GM12878 (cell line): ENCODE measurements around the gene TCF20. TPM values are rescaled to one million over a fixed set of nuclear protein-coding genes. Genes with fewer than 3 reads are reported as not detected.

ENCODE experiments used
- ATAC-seq: fragments of 200-7000 bp; cut with Tn5 transposase; 3 replicates; pipeline ENCODE4 v1.9.1; 2020; ENCODE audit warnings: mild to moderate bottlenecking, moderate library complexity
- BruUV-seq: library from RNA; stranded (reverse); fragments of 400-500 nt; replicated peaks from 2 replicates; lab custom pipeline; 2021; lab: Mats Ljungman, UMichigan
- CTCF ChIA-PET: fragments of 300-600 bp; sonication (Branson Sonifier 250); formaldehyde crosslinking; extraction: SDS; loops from one replicate; lab custom pipeline; 2021; ENCODE audit warnings: inconsistent platforms; lab: Yijun Ruan, JAX
- POLR2A ChIA-PET: fragments of 350-600 bp; formaldehyde crosslinking; extraction: SDS; loops from one replicate; lab custom pipeline; 2021; ENCODE audit warnings: inconsistent platforms; lab: Charles Lee
- RAD21 ChIA-PET: fragments of 300-600 bp; sonication (Branson Sonifier 250); formaldehyde crosslinking; loops from one replicate; lab custom pipeline; 2023; ENCODE audit warnings: antibody characterized with exemption; ENCODE audit not compliant: unreplicated experiment; lab: Charles Lee
- SMC1A ChIA-PET: fragments of 300-600 bp; sonication (Branson Sonifier 250); formaldehyde crosslinking; loops from one replicate; lab custom pipeline; 2023; ENCODE audit not compliant: unreplicated experiment, uncharacterized antibody; lab: Charles Lee
- DNase-seq: peaks from one replicate; pipeline ENCODE4 v3.0.0-alpha.2; 2011; ENCODE audit warnings: low read depth, low spot score
- FAIRE-seq: peaks from 3 replicates; lab custom pipeline; 2011; peaks lifted over from hg19 to GRCh38; lab: Jason Lieb, UNC
- H2AFZ ChIP-seq: 2 replicates; pipeline ENCODE4 v1.6.0; 2011; ENCODE audit warnings: low read depth, low read length, control low read depth; ENCODE audit not compliant: control insufficient read depth
- H3K27ac ChIP-seq: 2 replicates; pipeline ENCODE4 v1.5.1; 2011; ENCODE audit warnings: control low read depth; ENCODE audit not compliant: control insufficient read depth, insufficient read depth
- H3K27me3 ChIP-seq, 2 experiments: replicated peaks in 1 of 2; 2 replicates each; pipeline versions ENCODE4 v1.6.0 to v1.6.1; 2011; ENCODE audit warnings: low read length in 1 of 2; ENCODE audit not compliant: control insufficient read depth in 2 of 2, insufficient read depth in 2 of 2
- H3K36me3 ChIP-seq, 2 experiments: 2 replicates each; pipeline ENCODE4 v1.5.1; 2011; ENCODE audit warnings: low read length in 1 of 2; ENCODE audit not compliant: control insufficient read depth in 2 of 2, insufficient read depth in 2 of 2
- H3K4me1 ChIP-seq: 2 replicates; pipeline ENCODE4 v1.6.1; 2011; ENCODE audit warnings: mild to moderate bottlenecking, low read length, moderate library complexity, mixed read lengths; ENCODE audit not compliant: control insufficient read depth, insufficient read depth
- H3K4me2 ChIP-seq: 2 replicates; pipeline ENCODE4 v1.6.0; 2011; ENCODE audit warnings: control low read depth; ENCODE audit not compliant: control insufficient read depth, insufficient read depth
- H3K4me3 ChIP-seq: fragments of 200-600 bp; sonication (generic); 2 replicates; pipeline ENCODE4 v1.5.1; 2016
- H3K79me2 ChIP-seq: 2 replicates; pipeline ENCODE4 v1.6.0; 2011; ENCODE audit warnings: low read length; ENCODE audit not compliant: control insufficient read depth, insufficient read depth
- H3K9ac ChIP-seq: 2 replicates; pipeline ENCODE4 v1.8.0; 2011; ENCODE audit warnings: low read length, control low read depth, mixed read lengths; ENCODE audit not compliant: control insufficient read depth, insufficient read depth
- H3K9me3 ChIP-seq: replicated peaks from 3 replicates; pipeline ENCODE4 v1.5.1; 2011; ENCODE audit warnings: mild to moderate bottlenecking, low read length; ENCODE audit not compliant: control insufficient read depth, insufficient read depth
- H4K20me1 ChIP-seq: 2 replicates; pipeline ENCODE4 v1.6.0; 2011; ENCODE audit not compliant: control insufficient read depth, insufficient read depth
- CREB1 ChIP-seq: IDR thresholded peaks from 2 replicates; pipeline ENCODE4 v1.6.1; 2012; ENCODE audit warnings: low read depth, mild to moderate bottlenecking, inconsistent platforms
- CREM ChIP-seq: IDR thresholded peaks from 2 replicates; pipeline ENCODE4 v1.6.1; 2014; ENCODE audit warnings: antibody characterized with exemption, low read depth
- FOS ChIP-seq: IDR thresholded peaks from 3 replicates; pipeline ENCODE4 v1.6.1; 2011; ENCODE audit warnings: borderline replicate concordance; ENCODE audit not compliant: insufficient read length; ENCODE audit errors: extremely low read depth
- IRF4 ChIP-seq: IDR thresholded peaks from 2 replicates; pipeline ENCODE4 v1.6.1; 2011; ENCODE audit warnings: low read depth, low read length
- KAT2A ChIP-seq: conservative IDR thresholded peaks from 2 replicates; pipeline ENCODE4 v1.6.1; 2011; ENCODE audit warnings: low read depth, low read length; ENCODE audit not compliant: control insufficient read depth
- MTA2 ChIP-seq: fragments of 450-650 bp; IDR thresholded peaks from 2 replicates; pipeline ENCODE4 v1.6.1; 2016; ENCODE audit warnings: low read depth, mild to moderate bottlenecking, moderate library complexity
- NR2C2 ChIP-seq: IDR thresholded peaks from 2 replicates; pipeline ENCODE4 v1.6.1; 2011; ENCODE audit warnings: borderline replicate concordance, low read depth; ENCODE audit not compliant: control insufficient read depth, insufficient read length
- NR2F1 ChIP-seq: fragments of 450-650 bp; conservative IDR thresholded peaks from 2 replicates; pipeline ENCODE4 v1.6.1; 2017; ENCODE audit warnings: mild to moderate bottlenecking
- PBX3 ChIP-seq: IDR thresholded peaks from 2 replicates; pipeline ENCODE4 v1.6.1; 2011; ENCODE audit warnings: mild to moderate bottlenecking, low read depth, low read length, moderate library complexity; ENCODE audit not compliant: insufficient replicate concordance
- PML ChIP-seq: IDR thresholded peaks from 2 replicates; pipeline ENCODE4 v1.6.1; 2012; ENCODE audit warnings: low read length, inconsistent platforms
- RBBP5 ChIP-seq: fragments of 200-600 bp; sonication (generic); conservative IDR thresholded peaks from 2 replicates; pipeline ENCODE4 v1.6.1; 2016
- RUNX3 ChIP-seq: IDR thresholded peaks from 2 replicates; pipeline ENCODE4 v1.6.1; 2012; ENCODE audit warnings: low read length, inconsistent platforms
- SREBF1 ChIP-seq: IDR thresholded peaks from 2 replicates; pipeline ENCODE4 v1.6.1; 2012; ENCODE audit warnings: mild to moderate bottlenecking, low read length
- SREBF2 ChIP-seq: IDR thresholded peaks from 2 replicates; pipeline ENCODE4 v1.6.1; 2012; ENCODE audit warnings: mild to moderate bottlenecking, low read length
- YBX1 ChIP-seq: fragments of 450-650 bp; IDR thresholded peaks from 2 replicates; pipeline ENCODE4 v1.6.1; 2016; ENCODE audit warnings: antibody characterized with exemption
- WGBS: methylation state at CpG from one replicate; pipeline ENCODE4 v1.1.6; 2016; ENCODE audit warnings: low lambda C conversion rate; ENCODE audit not compliant: insufficient replicate concordance, insufficient coverage; ENCODE audit errors: missing lambda C conversion rate; 5-methylcytosine and 5-hydroxymethylcytosine counted together
- in situ Hi-C: fragments of 300-500 bp; cut with MboI; formaldehyde crosslinking; loops from 9 replicates; pipeline ENCODE4 v1.14.3; 2018; ENCODE audit warnings: mixed read lengths
- intact Hi-C: fragments of 100-400 bp; cut with micrococcal nuclease; formaldehyde crosslinking; loops from one replicate; pipeline ENCODE4 v1.14.2; 2022; ENCODE audit not compliant: unreplicated experiment
- polyA plus RNA-seq, 11 experiments: library from polyadenylated mRNA; depleted of rRNA in 4 of 11; unstranded in 6 of 11; stranded (reverse) in 5 of 11; fragments of >200 nt; fragmentation: Nextera tagmentation in 4 of 11; fragmentation: Illumina TruSeq in 1 of 11; extraction: Ambion mirVana in 4 of 11; extraction: Trizol in 1 of 11; gene quantifications; 1 replicate in 1 of 11; 2 replicates in 10 of 11; pipeline versions ENCODE4 v1.2.1 to v1.2.3, GENCODE V29; 2011 to 2016; ENCODE audit warnings: inconsistent platforms in 2 of 11, missing spikeins in 2 of 11, low read depth in 1 of 11
- total RNA-seq, 4 experiments: library from RNA; depleted of rRNA in 3 of 4; stranded (reverse); fragments of >200 nt in 3 of 4; fragmentation: Illumina TruSeq in 1 of 4; extraction: Trizol in 1 of 4; gene quantifications; 2 replicates each; pipeline versions ENCODE4 v1.2.1 to v1.2.3, GENCODE V29; 2013 to 2021
- TF ChIP-seq, protein P1 (sequence below): fragments of 450-650 bp; IDR thresholded peaks from 2 replicates; pipeline ENCODE4 v1.6.1; 2014; ENCODE audit warnings: mild to moderate bottlenecking

TCF20 gene
- total and polyA plus RNA-seq, 10 of the 15 experiments (the other 5 are each of a cell fraction or from before 2014, with no cell fraction given), result 0.64 to 52.9 (median 22.6) TPM

DNA sequence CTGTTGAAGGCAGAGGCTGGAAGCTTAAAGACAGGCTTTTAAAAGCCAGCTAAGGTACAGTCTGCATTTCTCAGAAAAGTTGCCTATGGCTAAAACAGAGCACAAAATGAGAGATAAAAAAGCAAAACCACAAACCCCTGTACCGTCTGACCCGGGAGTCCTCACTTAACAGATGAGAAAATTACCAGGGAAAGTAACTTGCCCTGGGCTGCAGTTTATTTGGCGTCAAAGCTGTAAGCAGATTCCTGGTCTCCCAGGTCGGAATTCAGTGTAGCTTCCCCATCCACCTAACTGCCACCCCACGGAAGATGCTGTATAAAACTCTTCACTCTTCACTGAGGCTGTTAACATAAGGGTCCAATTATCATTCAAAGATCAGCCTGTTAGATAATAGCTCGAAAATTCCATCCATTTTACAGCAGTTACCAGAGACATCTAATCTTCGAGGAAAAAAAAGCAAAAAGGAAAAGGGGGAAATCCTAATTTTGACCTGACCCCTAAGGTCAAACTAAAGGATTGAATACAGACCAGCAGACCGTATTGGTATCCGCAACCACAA lies 1.5 kb downstream of the TCF20 start:
- ATAC-seq, result no peak
- Histone ChIP-seq H3K4me3 (peak overlapping the region; percentile 97), H3K27ac (peak overlapping the region; percentile 81), H3K36me3 (0 out of 4 replicates have a peak, but pooled peaks cover 0 to 2% of the 10 kb centered on the region in 2 experiments), H4K20me1 (no peaks in the 10 kb centered on the region; the same call in 1 of the 2 replicates), H3K27me3 (no peaks in the 10 kb centered on the region), H2AFZ (no peak overlapping the region), H3K4me2 (peak overlapping the region; percentile 86), H3K79me2 (peaks cover 58% of the 10 kb centered on the region), H3K9me3 (no peaks in the 10 kb centered on the region), H3K9ac (peak overlapping the region; percentile 92), H3K4me1 (peaks cover 8% of the 10 kb centered on the region)
- TF ChIP-seq NR2F1, result peak; percentile 44; the same call in 1 of the 2 replicates
- TF ChIP-seq CREB1, result no peak
- peak; percentile 37 for TF ChIP-seq RUNX3
- SMC1A ChIA-PET, result interaction anchor here (0.7 to 1.4 kb wide), 6 partner anchors 9 to 168 kb away, joined by 3 to 7 read pairs (median 4); no protein-coding TSS in a partner anchor
- in situ Hi-C loops (no loop called here), intact Hi-C loops (loop anchor here (2.0 to 5.0 kb wide), 3 partner anchors 87 to 168 kb away; no protein-coding TSS in a partner anchor)
- no peak for FAIRE-seq
- POLR2A ChIA-PET, result interaction anchor here (0.7 to 0.9 kb wide), 2 partner anchors 91 to 97 kb away, joined by 3 read pairs; no protein-coding TSS in a partner anchor
- 12% methylated on average over 9 of the region's 9 CpGs for WGBS
- no peak for DNase-seq
- BruUV-seq, result TSS peak; percentile 57
- RAD21 ChIA-PET, result interaction anchor here (0.7 to 1.3 kb wide), 5 partner anchors 55 to 112 kb away, joined by 3 to 5 read pairs (median 3); no protein-coding TSS in a partner anchor
- CTCF ChIA-PET, result interaction anchor here (0.6 to 1.4 kb wide), 4 partner anchors 8 to 178 kb away, joined by 3 read pairs; no protein-coding TSS in a partner anchor

- Histone ChIP-seq H3K27ac (no peak overlapping the region), H2AFZ (no peak overlapping the region), H3K79me2 (peaks cover 92% of the 10 kb centered on the region), H3K36me3 (0 out of 4 replicates have a peak, but pooled peaks cover 0 to 2% of the 10 kb centered on the region in 2 experiments), H3K27me3 (no peaks in the 10 kb centered on the region), H3K9ac (no peak overlapping the region), H3K9me3 (no peaks in the 10 kb centered on the region), H3K4me2 (no peak overlapping the region), H3K4me1 (peaks cover 18% of the 10 kb centered on the region), H3K4me3 (no peak overlapping the region), H4K20me1 (peaks cover 3% of the 10 kb centered on the region; the same call in 1 of the 2 replicates)
- DNase-seq (no peak), FAIRE-seq (no peak), ATAC-seq (no peak)
- no peak for TF ChIP-seq MTA2
- no peak for TF ChIP-seq NR2C2
- TF ChIP-seq IRF4, result no peak
- no peak for TF ChIP-seq NR2F1
- no peak for TF ChIP-seq SREBF1
- TF ChIP-seq YBX1, result no peak
- no peak for TF ChIP-seq SREBF2
- no peak for TF ChIP-seq FOS
- TF ChIP-seq RBBP5, result no peak
- TF ChIP-seq CREM, result no peak
- TF ChIP-seq PBX3, result no peak
- TF ChIP-seq, protein P1, sequence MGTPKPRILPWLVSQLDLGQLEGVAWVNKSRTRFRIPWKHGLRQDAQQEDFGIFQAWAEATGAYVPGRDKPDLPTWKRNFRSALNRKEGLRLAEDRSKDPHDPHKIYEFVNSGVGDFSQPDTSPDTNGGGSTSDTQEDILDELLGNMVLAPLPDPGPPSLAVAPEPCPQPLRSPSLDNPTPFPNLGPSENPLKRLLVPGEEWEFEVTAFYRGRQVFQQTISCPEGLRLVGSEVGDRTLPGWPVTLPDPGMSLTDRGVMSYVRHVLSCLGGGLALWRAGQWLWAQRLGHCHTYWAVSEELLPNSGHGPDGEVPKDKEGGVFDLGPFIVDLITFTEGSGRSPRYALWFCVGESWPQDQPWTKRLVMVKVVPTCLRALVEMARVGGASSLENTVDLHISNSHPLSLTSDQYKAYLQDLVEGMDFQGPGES, result no peak
- TF ChIP-seq KAT2A, result no peak
- TF ChIP-seq PML, result no peak
- 98% methylated on average over 2 of the region's 2 CpGs for WGBS
- SMC1A ChIA-PET, result interaction anchor here (1.0 to 2.3 kb wide), 5 partner anchors 11 to 94 kb away, joined by 4 to 8 read pairs (median 5); no protein-coding TSS in a partner anchor
- in situ Hi-C loops, result no loop called here
- RAD21 ChIA-PET, result interaction anchor here (1.4 kb wide), 1 partner anchor 92 kb away, joined by 5 read pairs; no protein-coding TSS in a partner anchor
- CTCF ChIA-PET, result interaction anchor here (1.3 to 3.5 kb wide), 2 partner anchors 14 to 92 kb away, joined by 5 to 12 read pairs; no protein-coding TSS in a partner anchor
- intact Hi-C loops, result loop anchor here (5.0 kb wide), 1 partner anchor 83 kb away; no protein-coding TSS in a partner anchor
- no TSS peak for BruUV-seq
- POLR2A ChIA-PET, result interaction anchor here (0.5 to 1.2 kb wide), 3 partner anchors 13 to 27 kb away, joined by 4 to 5 read pairs (median 4); no protein-coding TSS in a partner anchor
Measured at GRCh38 chr22:42265321-42265720, 5.1 kb downstream of the TCF20 start.
